H9 (cell line): ENCODE results near the gene HIPK3. TPM values are rescaled to one million over a fixed set of nuclear protein-coding genes. Genes with fewer than 3 reads are reported as not detected.

Experiments
- DNase-seq: peaks from one replicate; pipeline ENCODE4 v3.0.0-alpha.2; 2017
- H2AFZ ChIP-seq: one replicate; pipeline ENCODE4 v1.6.1; 2013; ENCODE audit warnings: mild to moderate bottlenecking, low read length, control low read depth, moderate library complexity
- H2AK5ac ChIP-seq: 2 replicates; pipeline ENCODE4 v1.6.1; 2013; ENCODE audit warnings: low read length, control low read depth, mixed read lengths; ENCODE audit not compliant: insufficient read length
- H2BK120ac ChIP-seq: one replicate; pipeline ENCODE4 v1.6.1; 2013; ENCODE audit warnings: low read depth, mild to moderate bottlenecking, low read length, control low read depth, inconsistent platforms; ENCODE audit not compliant: poor library complexity, severe bottlenecking
- H2BK12ac ChIP-seq: 2 replicates; pipeline ENCODE4 v1.6.1; 2013; ENCODE audit warnings: low read length, control low read depth, mixed read lengths, low read depth; ENCODE audit not compliant: insufficient read length
- H2BK15ac ChIP-seq: 2 replicates; pipeline ENCODE4 v1.6.1; 2013; ENCODE audit warnings: low read depth, low read length, control low read depth
- H2BK20ac ChIP-seq: one replicate; pipeline ENCODE4 v1.6.1; 2013; ENCODE audit warnings: low read depth, mild to moderate bottlenecking, low read length, control low read depth, inconsistent platforms; ENCODE audit not compliant: poor library complexity, severe bottlenecking
- H2BK5ac ChIP-seq: 2 replicates; pipeline ENCODE4 v1.6.1; 2013; ENCODE audit warnings: low read length, control low read depth, mixed read lengths; ENCODE audit not compliant: insufficient read length
- H3K14ac ChIP-seq: 2 replicates; pipeline ENCODE4 v1.6.1; 2013; ENCODE audit warnings: low read length, control low read depth; ENCODE audit not compliant: insufficient read depth
- H3K18ac ChIP-seq: 2 replicates; pipeline ENCODE4 v1.6.1; 2013; ENCODE audit warnings: low read depth, mild to moderate bottlenecking, mixed read lengths, low read length, control low read depth; ENCODE audit not compliant: insufficient read length
- H3K23ac ChIP-seq: 2 replicates; pipeline ENCODE4 v1.6.1; 2013; ENCODE audit warnings: low read length, control low read depth, mixed read lengths, low read depth; ENCODE audit not compliant: insufficient read length
- H3K23me2 ChIP-seq: 2 replicates; pipeline ENCODE4 v1.6.1; 2013; ENCODE audit warnings: low read depth, mild to moderate bottlenecking, mixed read lengths, low read length, control low read depth; ENCODE audit not compliant: insufficient read length, poor library complexity, severe bottlenecking
- H3K27ac ChIP-seq: 2 replicates; pipeline ENCODE4 v1.5.1; 2013; ENCODE audit warnings: low read length, control low read depth, mixed read lengths, low read depth; ENCODE audit not compliant: insufficient read length
- H3K27me3 ChIP-seq: 2 replicates; pipeline ENCODE4 v1.6.1; 2013; ENCODE audit warnings: low read length, control low read depth, inconsistent platforms; ENCODE audit not compliant: insufficient read depth
- H3K4ac ChIP-seq: 2 replicates; pipeline ENCODE4 v1.6.1; 2013; ENCODE audit warnings: low read depth, mild to moderate bottlenecking, control low read depth, inconsistent platforms, low read length, moderate library complexity
- H3K4me1 ChIP-seq: 2 replicates; pipeline ENCODE4 v1.6.1; 2013; ENCODE audit warnings: low read length, control low read depth, inconsistent platforms; ENCODE audit not compliant: insufficient read depth
- H3K4me2 ChIP-seq: 2 replicates; pipeline ENCODE4 v1.6.1; 2013; ENCODE audit warnings: low read length, control low read depth, mixed read lengths; ENCODE audit not compliant: insufficient read length, insufficient read depth
- H3K56ac ChIP-seq: 2 replicates; pipeline ENCODE4 v1.6.1; 2013; ENCODE audit warnings: low read depth, mild to moderate bottlenecking, mixed read lengths, low read length, control low read depth; ENCODE audit not compliant: insufficient read length
- H3K79me1 ChIP-seq: 2 replicates; pipeline ENCODE4 v1.6.1; 2013; ENCODE audit warnings: low read depth, mild to moderate bottlenecking, moderate library complexity, low read length, control low read depth, inconsistent platforms; ENCODE audit not compliant: insufficient read depth, poor library complexity, severe bottlenecking
- H3K79me2 ChIP-seq: 2 replicates; pipeline ENCODE4 v1.6.1; 2013; ENCODE audit warnings: low read length, control low read depth, inconsistent platforms; ENCODE audit not compliant: insufficient read depth
- H3K9ac ChIP-seq: 2 replicates; pipeline ENCODE4 v1.6.1; 2013; ENCODE audit warnings: low read length, control low read depth, mixed read lengths; ENCODE audit not compliant: insufficient read length; ENCODE audit errors: extremely low read depth
- H3K9me3 ChIP-seq: one replicate; pipeline ENCODE4 v1.6.1; 2013; ENCODE audit warnings: low read depth, low read length, inconsistent platforms; ENCODE audit not compliant: control insufficient read depth
- H3T11ph ChIP-seq: one replicate; pipeline ENCODE4 v1.6.1; 2013; ENCODE audit warnings: mild to moderate bottlenecking, low read length, control low read depth, inconsistent platforms
- H4K20me1 ChIP-seq: one replicate; pipeline ENCODE4 v1.6.1; 2013; ENCODE audit not compliant: control insufficient read depth, insufficient read length, insufficient read depth
- H4K5ac ChIP-seq: 2 replicates; pipeline ENCODE4 v1.6.1; 2013; ENCODE audit warnings: low read depth, mild to moderate bottlenecking, mixed read lengths, low read length, control low read depth; ENCODE audit not compliant: insufficient read length
- H4K8ac ChIP-seq: replicated peaks from 2 replicates; pipeline ENCODE4 v1.6.1; 2013; ENCODE audit warnings: low read length, control low read depth, mixed read lengths, low read depth; ENCODE audit not compliant: insufficient read length
- H4K91ac ChIP-seq: 2 replicates; pipeline ENCODE4 v1.6.1; 2013; ENCODE audit warnings: low read depth, mild to moderate bottlenecking, moderate library complexity, mixed read lengths, low read length, control low read depth; ENCODE audit not compliant: insufficient read length
- H3K27ac Mint-ChIP-seq, 3 experiments: 2 replicates in 2 of 3; 3 replicates in 1 of 3; pipeline ENCODE4 v1.8.0; 2020 to 2021; ENCODE audit warnings: mixed read lengths in 3 of 3, mild to moderate bottlenecking in 1 of 3, moderate library complexity in 1 of 3
- H3K27me3 Mint-ChIP-seq: 2 replicates; pipeline ENCODE4 v1.8.0; 2021; ENCODE audit warnings: low read depth, mild to moderate bottlenecking, moderate library complexity, mixed read lengths
- H3K36me3 Mint-ChIP-seq, 3 experiments: 2 replicates in 2 of 3; 3 replicates in 1 of 3; pipeline ENCODE4 v1.8.0; 2020 to 2021; ENCODE audit warnings: low read depth in 3 of 3, mixed read lengths in 3 of 3; ENCODE audit not compliant: insufficient read depth in 1 of 3
- H3K4me1 Mint-ChIP-seq, 2 experiments: 2 replicates each; pipeline ENCODE4 v1.8.0; 2020; ENCODE audit warnings: mixed read lengths in 2 of 2
- H3K4me3 Mint-ChIP-seq, 2 experiments: 2 replicates in 1 of 2; 3 replicates in 1 of 2; pipeline ENCODE4 v1.8.0; 2020 to 2021; ENCODE audit warnings: mild to moderate bottlenecking in 2 of 2, mixed read lengths in 2 of 2, moderate library complexity in 1 of 2
- H3K9me3 Mint-ChIP-seq, 2 experiments: 2 replicates in 1 of 2; 3 replicates in 1 of 2; pipeline ENCODE4 v1.8.0; 2020; ENCODE audit warnings: mild to moderate bottlenecking in 2 of 2, mixed read lengths in 2 of 2, moderate library complexity in 1 of 2
- total RNA-seq: library from RNA; stranded (reverse); gene quantifications from 2 replicates; pipeline ENCODE4 v1.2.1, GENCODE V29; 2021
- TF ChIP-seq, protein P1 (sequence below): fragments of 200-600 bp; sonication (generic); conservative IDR thresholded peaks from 3 replicates; pipeline ENCODE4 v1.8.0; 2021; ENCODE audit warnings: antibody characterized with exemption, mild to moderate bottlenecking

The HIPK3 gene
- total RNA-seq, 1 experiment from 2014 or later = 23.4 TPM

DNA sequence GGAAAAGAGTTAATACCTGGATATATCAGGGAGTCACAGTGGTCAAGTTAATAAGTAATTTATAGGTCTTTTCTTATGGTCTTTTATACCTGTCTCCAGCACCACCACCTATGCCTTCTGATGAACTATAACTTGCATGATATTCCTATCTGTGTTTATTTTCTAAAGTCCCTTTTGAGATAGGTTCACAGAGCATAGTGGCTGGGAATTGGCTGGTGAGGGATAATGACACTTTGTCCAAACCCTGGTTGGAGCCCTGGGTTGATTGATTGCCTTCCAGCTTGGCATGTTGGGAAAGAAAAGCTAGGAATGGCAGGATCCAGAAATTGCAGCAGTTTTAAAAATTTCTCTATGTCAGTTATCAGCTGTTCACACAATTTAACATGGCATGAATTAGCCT, 23.2 kb downstream of the HIPK3 start:
- H3K27me3 ChIP-seq = no peaks in the 10 kb centered on the region

More for the DNA sequence above, 23.2 kb downstream of the HIPK3 start:
- Histone ChIP-seq H3K79me1 (peaks cover 3% of the 10 kb centered on the region), H3K4me2 (no peak overlapping the region), H3K4me1 (no peaks in the 10 kb centered on the region), H2BK12ac (no peak overlapping the region), H3K14ac (no peak overlapping the region), H3K27ac (no peak overlapping the region), H3K23ac (no peak overlapping the region), H3K9me3 (no peaks in the 10 kb centered on the region), H3K79me2 (no peaks in the 10 kb centered on the region; the same call in 1 of the 2 replicates), H2BK20ac (no peak overlapping the region), H4K91ac (no peak overlapping the region), H4K8ac (no peak overlapping the region), H2AFZ (no peak overlapping the region), H2BK15ac (no peak overlapping the region), H3T11ph (no peak overlapping the region), H3K4ac (no peak overlapping the region), H3K18ac (no peak overlapping the region), H3K56ac (no peak overlapping the region), H2BK120ac (no peak overlapping the region), H3K23me2 (no peaks in the 10 kb centered on the region), H2AK5ac (no peak overlapping the region), H4K20me1 (no peaks in the 10 kb centered on the region), H2BK5ac (no peak overlapping the region), H4K5ac (no peak overlapping the region), H3K9ac (no peak overlapping the region)
- no peaks in the 10 kb centered on the region for H3K36me3 Mint-ChIP-seq
- TF ChIP-seq, protein P1, sequence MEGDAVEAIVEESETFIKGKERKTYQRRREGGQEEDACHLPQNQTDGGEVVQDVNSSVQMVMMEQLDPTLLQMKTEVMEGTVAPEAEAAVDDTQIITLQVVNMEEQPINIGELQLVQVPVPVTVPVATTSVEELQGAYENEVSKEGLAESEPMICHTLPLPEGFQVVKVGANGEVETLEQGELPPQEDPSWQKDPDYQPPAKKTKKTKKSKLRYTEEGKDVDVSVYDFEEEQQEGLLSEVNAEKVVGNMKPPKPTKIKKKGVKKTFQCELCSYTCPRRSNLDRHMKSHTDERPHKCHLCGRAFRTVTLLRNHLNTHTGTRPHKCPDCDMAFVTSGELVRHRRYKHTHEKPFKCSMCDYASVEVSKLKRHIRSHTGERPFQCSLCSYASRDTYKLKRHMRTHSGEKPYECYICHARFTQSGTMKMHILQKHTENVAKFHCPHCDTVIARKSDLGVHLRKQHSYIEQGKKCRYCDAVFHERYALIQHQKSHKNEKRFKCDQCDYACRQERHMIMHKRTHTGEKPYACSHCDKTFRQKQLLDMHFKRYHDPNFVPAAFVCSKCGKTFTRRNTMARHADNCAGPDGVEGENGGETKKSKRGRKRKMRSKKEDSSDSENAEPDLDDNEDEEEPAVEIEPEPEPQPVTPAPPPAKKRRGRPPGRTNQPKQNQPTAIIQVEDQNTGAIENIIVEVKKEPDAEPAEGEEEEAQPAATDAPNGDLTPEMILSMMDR = no peak
- no peak overlapping the region for H3K27ac Mint-ChIP-seq
- H3K4me1 Mint-ChIP-seq = peaks cover 4 to 5% of the 10 kb centered on the region in 2 experiments; a peak in 3 of 4 replicates
- H3K27me3 Mint-ChIP-seq = no peaks in the 10 kb centered on the region
- DNase-seq = no peak
- H3K9me3 Mint-ChIP-seq = no peaks in the 10 kb centered on the region
- H3K4me3 Mint-ChIP-seq = no peak overlapping the region
